ENCODE results near the gene CCDC92B.

DNA sequence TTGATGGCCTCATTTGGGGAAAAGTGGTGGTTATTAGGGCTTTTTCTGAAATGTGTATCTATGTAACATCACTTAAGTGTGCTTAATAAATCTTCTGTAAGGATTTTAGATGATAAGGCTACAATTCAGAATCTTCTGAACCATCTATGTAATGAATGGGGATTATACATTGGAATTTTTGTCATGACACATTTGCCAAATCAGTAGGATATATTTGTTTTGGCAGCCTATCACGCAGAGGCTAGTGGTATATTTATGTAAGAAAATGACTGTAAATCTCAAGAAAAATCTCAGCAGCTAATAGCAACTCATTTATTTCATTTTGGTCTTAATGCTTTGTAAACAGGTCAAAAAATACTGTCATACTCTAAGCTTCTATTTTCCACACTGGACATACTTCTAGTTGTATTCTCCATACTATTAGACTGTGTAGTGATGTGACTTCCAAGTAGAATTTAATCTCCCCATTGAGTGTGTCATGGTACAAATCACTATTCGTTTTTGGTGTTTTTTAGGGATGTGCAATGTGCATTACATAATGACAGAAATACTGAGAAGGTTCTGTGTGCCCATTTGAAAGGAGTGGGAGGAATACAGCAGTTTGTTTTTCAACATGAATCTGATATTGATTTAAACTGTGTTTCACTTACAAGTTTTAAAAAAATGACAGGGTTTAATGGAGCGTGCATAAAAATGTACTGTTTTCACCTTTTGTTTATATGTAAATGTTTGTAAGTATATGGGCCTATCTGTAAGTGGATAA lies 67.1 kb downstream of the CCDC92B start:
- TF ChIP-seq, protein P1, sequence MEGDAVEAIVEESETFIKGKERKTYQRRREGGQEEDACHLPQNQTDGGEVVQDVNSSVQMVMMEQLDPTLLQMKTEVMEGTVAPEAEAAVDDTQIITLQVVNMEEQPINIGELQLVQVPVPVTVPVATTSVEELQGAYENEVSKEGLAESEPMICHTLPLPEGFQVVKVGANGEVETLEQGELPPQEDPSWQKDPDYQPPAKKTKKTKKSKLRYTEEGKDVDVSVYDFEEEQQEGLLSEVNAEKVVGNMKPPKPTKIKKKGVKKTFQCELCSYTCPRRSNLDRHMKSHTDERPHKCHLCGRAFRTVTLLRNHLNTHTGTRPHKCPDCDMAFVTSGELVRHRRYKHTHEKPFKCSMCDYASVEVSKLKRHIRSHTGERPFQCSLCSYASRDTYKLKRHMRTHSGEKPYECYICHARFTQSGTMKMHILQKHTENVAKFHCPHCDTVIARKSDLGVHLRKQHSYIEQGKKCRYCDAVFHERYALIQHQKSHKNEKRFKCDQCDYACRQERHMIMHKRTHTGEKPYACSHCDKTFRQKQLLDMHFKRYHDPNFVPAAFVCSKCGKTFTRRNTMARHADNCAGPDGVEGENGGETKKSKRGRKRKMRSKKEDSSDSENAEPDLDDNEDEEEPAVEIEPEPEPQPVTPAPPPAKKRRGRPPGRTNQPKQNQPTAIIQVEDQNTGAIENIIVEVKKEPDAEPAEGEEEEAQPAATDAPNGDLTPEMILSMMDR (IDR thresholded peaks at IDR 0.05): no peak
- no peak for TF ChIP-seq POLR2A (IDR thresholded peaks at IDR 0.05)
